ENCODE measurements around the gene ASB3.

ASB3 gene

GRCh38 chr2:53636109-53636508, 150.6 kb downstream of the ASB3 start:
- TF ChIP-seq CTCF (IDR thresholded peaks at IDR 0.05; ENCODE audit: low read depth, low read length): no peak
- TF ChIP-seq EZH2phosphoT487 (IDR thresholded peaks at IDR 0.05; ENCODE audit: low read depth): no peak
- H3K4me1 ChIP-seq (ENCODE audit: low read length): no peaks in the 10 kb centered on the region
- H3K79me2 ChIP-seq (ENCODE audit: low read length): no peaks in the 10 kb centered on the region
- no peaks in the 10 kb centered on the region for H4K20me1 ChIP-seq (ENCODE audit: insufficient read depth, low read length)
- no peaks in the 10 kb centered on the region for H3K27me3 ChIP-seq (ENCODE audit: low read depth, low read length)
- H3K4me3 ChIP-seq (ENCODE audit: low read length): no peak overlapping the region
- no peak overlapping the region for H3K9ac ChIP-seq (ENCODE audit: low read length)
- no peak overlapping the region for H3K4me2 ChIP-seq (ENCODE audit: low read length)
- H3K27ac ChIP-seq (ENCODE audit: low read length): no peak overlapping the region
- no peak overlapping the region for H2AFZ ChIP-seq (ENCODE audit: low read depth, low read length)
- H3K36me3 ChIP-seq (replicated peaks; ENCODE audit: low read depth, low read length): no peaks in the 10 kb centered on the region
- H3K9me3 ChIP-seq (ENCODE audit: insufficient read depth, low read length): no peaks in the 10 kb centered on the region

GRCh38 chr2:53635694-53636093, 151.1 kb downstream of the ASB3 start:
- no peaks in the 10 kb centered on the region for H3K4me1 ChIP-seq (ENCODE audit: low read length)
- no peak overlapping the region for H3K27ac ChIP-seq (ENCODE audit: low read length)
- no peaks in the 10 kb centered on the region for H3K27me3 ChIP-seq (ENCODE audit: low read depth, low read length)
- H3K9me3 ChIP-seq (ENCODE audit: insufficient read depth, low read length): no peaks in the 10 kb centered on the region
- no peak for TF ChIP-seq EZH2phosphoT487 (IDR thresholded peaks at IDR 0.05; ENCODE audit: low read depth)
- TF ChIP-seq CTCF (IDR thresholded peaks at IDR 0.05; ENCODE audit: low read depth, low read length): no peak
- no peak overlapping the region for H3K9ac ChIP-seq (ENCODE audit: low read length)
- no peak overlapping the region for H2AFZ ChIP-seq (ENCODE audit: low read depth, low read length)
- no peaks in the 10 kb centered on the region for H3K36me3 ChIP-seq (replicated peaks; ENCODE audit: low read depth, low read length)
- H3K4me2 ChIP-seq (ENCODE audit: low read length): no peak overlapping the region
- no peaks in the 10 kb centered on the region for H3K79me2 ChIP-seq (ENCODE audit: low read length)
- H4K20me1 ChIP-seq (ENCODE audit: insufficient read depth, low read length): no peaks in the 10 kb centered on the region
- H3K4me3 ChIP-seq (ENCODE audit: low read length): no peak overlapping the region

- H4K20me1 ChIP-seq (ENCODE audit: insufficient read depth, low read length): no peaks in the 10 kb centered on the region
These were observed 153.3 kb downstream of the ASB3 start for GRCh38 chr2:53633441-53633840.

GRCh38 chr2:53632714-53633113, 154.0 kb downstream of the ASB3 start:
- no peak overlapping the region for H3K4me3 ChIP-seq (ENCODE audit: low read length)
- no peak for TF ChIP-seq CTCF (IDR thresholded peaks at IDR 0.05; ENCODE audit: low read depth, low read length)
- no peaks in the 10 kb centered on the region for H3K36me3 ChIP-seq (replicated peaks; ENCODE audit: low read depth, low read length)
- H2AFZ ChIP-seq (ENCODE audit: low read depth, low read length): no peak overlapping the region
- H4K20me1 ChIP-seq (ENCODE audit: insufficient read depth, low read length): no peaks in the 10 kb centered on the region
- H3K9ac ChIP-seq (ENCODE audit: low read length): no peak overlapping the region
- peaks cover 12% of the 10 kb centered on the region for H3K4me1 ChIP-seq (ENCODE audit: low read length)
- no peak overlapping the region for H3K27ac ChIP-seq (ENCODE audit: low read length)
- H3K4me2 ChIP-seq (ENCODE audit: low read length): no peak overlapping the region
- H3K27me3 ChIP-seq (ENCODE audit: low read depth, low read length): no peaks in the 10 kb centered on the region
- no peaks in the 10 kb centered on the region for H3K79me2 ChIP-seq (ENCODE audit: low read length)
- no peaks in the 10 kb centered on the region for H3K9me3 ChIP-seq (ENCODE audit: insufficient read depth, low read length)

More at GRCh38 chr2:53633441-53633840, 153.3 kb downstream of the ASB3 start:
- Histone ChIP-seq H3K9ac (ENCODE audit: low read length) (no peak overlapping the region), H3K4me3 (ENCODE audit: low read length) (no peak overlapping the region), H3K36me3 (replicated peaks; ENCODE audit: low read depth, low read length) (no peaks in the 10 kb centered on the region), H3K9me3 (ENCODE audit: insufficient read depth, low read length) (no peaks in the 10 kb centered on the region), H3K4me2 (ENCODE audit: low read length) (no peak overlapping the region), H3K4me1 (ENCODE audit: low read length) (peaks cover 12% of the 10 kb centered on the region), H3K27ac (ENCODE audit: low read length) (no peak overlapping the region), H2AFZ (ENCODE audit: low read depth, low read length) (no peak overlapping the region), H3K27me3 (ENCODE audit: low read depth, low read length) (no peaks in the 10 kb centered on the region), H3K79me2 (ENCODE audit: low read length) (no peaks in the 10 kb centered on the region)
- no peak for TF ChIP-seq EZH2phosphoT487 (IDR thresholded peaks at IDR 0.05; ENCODE audit: low read depth)
- TF ChIP-seq CTCF (IDR thresholded peaks at IDR 0.05; ENCODE audit: low read depth, low read length): no peak

Measured in OCI-LY3 (cell line).